Adrenal gland (tissue), 12 donors: ENCODE measurements around the gene CYP26C1. TPM values are rescaled to one million over a fixed set of nuclear protein-coding genes. Genes with fewer than 3 reads are reported as not detected.
A peak's percentile ranks its signal among the peaks of the same experiment; 100 is the strongest.

Source experiments
- DNase-seq, 7 donors: peaks; one replicate each; pipeline ENCODE4 v3.0.0-alpha.2; 2019 to 2020
- H3K27ac ChIP-seq, 5 donors: fragments of 200-600 bp; sonication (generic) in 4 of 5; 1 replicate in 3 of 5; 2 replicates in 2 of 5; pipeline versions ENCODE4 v1.5.1 to v1.8.0; 2016 to 2020; ENCODE audit warnings: mild to moderate bottlenecking in 1 of 5
- H3K27me3 ChIP-seq: fragments of 200-600 bp; 2 replicates; pipeline ENCODE4 v1.8.0; 2021
- H3K36me3 ChIP-seq, 2 donors: fragments of 200-600 bp; replicated peaks in 1 of 2; 1 replicate in 1 of 2; 2 replicates in 1 of 2; pipeline versions ENCODE4 v1.5.1 to v1.8.0; 2018 to 2022
- H3K4me1 ChIP-seq, 2 donors: fragments of 200-600 bp; replicated peaks in 1 of 2; 1 replicate in 1 of 2; 2 replicates in 1 of 2; pipeline versions ENCODE4 v1.5.1 to v1.8.0; 2018 to 2021
- H3K4me3 ChIP-seq, 4 donors: fragments of 200-600 bp; sonication (generic) in 3 of 4; one replicate each; pipeline ENCODE4 v1.5.1; 2016 to 2018
- H3K9me3 ChIP-seq, 3 donors: fragments of 200-600 bp; sonication (generic) in 1 of 3; replicated peaks in 1 of 3; 1 replicate in 2 of 3; 2 replicates in 1 of 3; pipeline versions ENCODE4 v1.5.1 to v1.8.0; 2016 to 2021
- CTCF ChIP-seq, 6 experiments: fragments of 450-650 bp in 4 of 6; fragments of 200-600 bp in 2 of 6; sonication (generic) in 1 of 6; IDR thresholded peaks; 1 replicate in 5 of 6; 2 replicates in 1 of 6; pipeline versions ENCODE4 v1.5.1 to v1.8.0; 2016 to 2021; ENCODE audit warnings: antibody characterized with exemption in 6 of 6, mild to moderate bottlenecking in 2 of 6, moderate library complexity in 1 of 6
- POLR2A ChIP-seq, 2 donors: fragments of 450-650 bp; IDR thresholded peaks; one replicate each; pipeline ENCODE4 v1.6.1; 2017; ENCODE audit warnings: antibody characterized with exemption in 2 of 2, mild to moderate bottlenecking in 2 of 2, moderate library complexity in 1 of 2
- WGBS, 4 donors: extraction: QIAGEN DNeasy Blood & Tissue Kit in 2 of 4; methylation state at CpG; one replicate each; pipeline versions ENCODE4 v1.1.5 to v1.1.7; 2013 to 2017; 5-methylcytosine and 5-hydroxymethylcytosine counted together
- intact Hi-C, 2 donors: fragments of 100-400 bp; cut with DNase I; formaldehyde crosslinking; loops; one replicate each; pipeline versions ENCODE4 v1.14.1 to v1.15.0; 2022 to 2023
- polyA plus RNA-seq, 3 donors: library from polyadenylated mRNA; stranded (reverse); fragments of 200-250 nt in 2 of 3; fragments of 350-450 nt in 1 of 3; fragmentation: Illumina TruSeq in 1 of 3; extraction: RNeasy Lipid Tissue Mini Kit (QIAGEN cat#74804) in 1 of 3; gene quantifications; one replicate each; pipeline ENCODE4 v1.2.3, GENCODE V29; 2013 to 2014
- total RNA-seq, 9 donors: library from RNA; depleted of rRNA in 4 of 9; stranded (reverse); fragments of >200 nt in 4 of 9; fragments of 120-200 nt in 1 of 9; fragmentation: NEBNext Ultra II Directional in 1 of 9; extraction: Animal tissue kit (Norgen Biotek cat#: 25700) in 1 of 9; gene quantifications; one replicate each; pipeline versions ENCODE4 v1.1.0 to v1.2.4, GENCODE V29; 2013 to 2023
- donor health status: healthy with polysubstance abuse.
- donor health status: Bipolar disorder and iron deficiency.
- donor health status: DM: yes; HTN: yes; CAD: no.
- donor health status: DM: no; HTN: no; CAD: no.
- donor health status: DM: no; HTN: no; CAD: no.
- donor health status: DM: yes; HTN: yes; CAD: no.

The CYP26C1 gene
- total and polyA plus RNA-seq, 12 donors, result 0.10 to 5.8 (median 0.25) TPM; not detected in 1

GRCh38 chr10:93075369-93076221 is 15.0 kb downstream of the CYP26C1 start:
- no peak for TF ChIP-seq POLR2A (IDR thresholded peaks at IDR 0.05)
- TF ChIP-seq CTCF (IDR thresholded peaks at IDR 0.05), result no peak
- intact Hi-C loops, result no loop called here
- H3K27me3 ChIP-seq, result peaks cover 30% of the 10 kb centered on the region
- 27 to 44% (median 33%) methylated on average over 25 of the region's 25 CpGs for WGBS, 4 donors
- no peak for DNase-seq
- no peak overlapping the region for H3K4me3 ChIP-seq
- peaks cover 17 to 43% of the 10 kb centered on the region in 2 donors for H3K4me1 ChIP-seq
- no peak overlapping the region for H3K27ac ChIP-seq
- no peaks in the 10 kb centered on the region for H3K36me3 ChIP-seq
- H3K9me3 ChIP-seq, result no peaks in the 10 kb centered on the region

DNA sequence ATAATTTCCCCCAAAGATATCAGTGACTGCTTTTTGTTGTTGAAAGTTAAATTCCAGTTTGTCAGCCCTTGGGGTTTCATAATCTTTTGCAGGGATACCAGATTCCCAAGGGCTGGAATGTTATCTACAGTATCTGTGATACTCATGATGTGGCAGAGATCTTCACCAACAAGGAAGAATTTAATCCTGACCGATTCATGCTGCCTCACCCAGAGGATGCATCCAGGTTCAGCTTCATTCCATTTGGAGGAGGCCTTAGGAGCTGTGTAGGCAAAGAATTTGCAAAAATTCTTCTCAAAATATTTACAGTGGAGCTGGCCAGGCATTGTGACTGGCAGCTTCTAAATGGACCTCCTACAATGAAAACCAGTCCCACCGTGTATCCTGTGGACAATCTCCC is 16.3 kb downstream of the CYP26C1 start:
- no peak overlapping the region for H3K4me3 ChIP-seq
- no peak overlapping the region for H3K27ac ChIP-seq
- H3K27me3 ChIP-seq, result peaks cover 30% of the 10 kb centered on the region
- no peaks in the 10 kb centered on the region for H3K9me3 ChIP-seq
- WGBS, 4 donors, result 67 to 77% (median 75%) methylated on average over 2 of the region's 2 CpGs
- H3K36me3 ChIP-seq, result no peaks in the 10 kb centered on the region
- TF ChIP-seq POLR2A (IDR thresholded peaks at IDR 0.05), result no peak
- no peak for TF ChIP-seq CTCF (IDR thresholded peaks at IDR 0.05)
- intact Hi-C loops, result no loop called here
- peaks cover 17 to 40% of the 10 kb centered on the region in 2 donors for H3K4me1 ChIP-seq
- DNase-seq, result no peak

DNA sequence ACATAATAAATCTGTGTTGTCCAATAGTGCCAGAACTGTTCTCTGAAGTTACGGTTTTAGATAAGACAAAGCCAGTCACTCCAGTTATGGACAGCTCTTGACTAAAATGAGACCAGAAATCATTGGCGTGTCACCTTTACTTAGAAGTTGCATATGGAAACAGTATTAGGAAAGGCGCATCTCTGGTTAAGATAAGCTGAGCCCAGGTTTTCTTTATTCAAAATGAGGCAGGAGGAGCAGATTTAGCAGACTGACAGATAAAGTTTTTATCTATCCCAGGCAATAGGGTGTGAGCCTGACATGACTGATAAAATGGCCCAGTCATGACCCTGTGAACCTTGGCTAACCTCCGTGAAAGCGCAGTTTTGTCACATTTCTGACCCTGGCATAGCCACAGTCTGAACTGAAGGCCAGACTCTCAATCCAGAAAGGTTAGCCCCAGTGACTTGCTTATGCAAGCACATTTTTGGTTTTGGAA is 17.3 kb downstream of the CYP26C1 start:
- H3K27me3 ChIP-seq, result peaks cover 22% of the 10 kb centered on the region
- H3K4me3 ChIP-seq, result no peak overlapping the region
- no peak overlapping the region for H3K27ac ChIP-seq
- TF ChIP-seq CTCF (IDR thresholded peaks at IDR 0.05), result no peak
- TF ChIP-seq POLR2A (IDR thresholded peaks at IDR 0.05), result no peak
- intact Hi-C loops, result no loop called here
- H3K36me3 ChIP-seq, result no peaks in the 10 kb centered on the region
- 47 to 61% (median 56%) methylated on average over 5 of the region's 5 CpGs for WGBS, 4 donors
- H3K4me1 ChIP-seq, result peaks cover 11 to 31% of the 10 kb centered on the region in 2 donors
- no peaks in the 10 kb centered on the region for H3K9me3 ChIP-seq
- peak in 5 of 7 donors; percentile 41 to 70 (median 69) for DNase-seq

GRCh38 chr10:93079663-93080349 is 19.2 kb downstream of the CYP26C1 start:
- Histone ChIP-seq H3K4me1 (peaks cover 0 to 12% of the 10 kb centered on the region in 2 donors), H3K36me3 (no peaks in the 10 kb centered on the region), H3K4me3 (no peak overlapping the region), H3K27me3 (peaks cover 3% of the 10 kb centered on the region), H3K27ac (no peak overlapping the region), H3K9me3 (no peaks in the 10 kb centered on the region)
- intact Hi-C loops, result loop anchor here (10.0 kb wide), 2 partner anchors 205 to 275 kb away; no protein-coding TSS in a partner anchor
- DNase-seq, result peak in 1 of 7 donors; percentile 46
- TF ChIP-seq CTCF (IDR thresholded peaks at IDR 0.05) (no peak), POLR2A (IDR thresholded peaks at IDR 0.05) (no peak)
- WGBS, 4 donors, result 40 to 58% (median 49%) methylated on average over 5 to 9 of the region's 9 CpGs
